HepG2 (cell line): ENCODE data around the gene PTPRU. TPM values are rescaled to one million over a fixed set of nuclear protein-coding genes. Genes with fewer than 3 reads are reported as not detected.
A peak's percentile ranks its signal among the peaks of the same experiment; 100 is the strongest.

ENCODE experiments used
- BHLHE40 ChIP-seq: IDR thresholded peaks from 2 replicates; pipeline ENCODE4 v1.6.1; 2011; ENCODE audit warnings: low read length, improper control_type of control experiment
- DMAP1 ChIP-seq: IDR thresholded peaks from 2 replicates; pipeline ENCODE4 v1.6.1; 2016
- KMT2A ChIP-seq: sonication (generic); formaldehyde crosslinking; IDR thresholded peaks from 2 replicates; pipeline ENCODE4 v1.4.0; 2020; ENCODE audit warnings: missing genetic modification reagents
- MED8 ChIP-seq: sonication (generic); formaldehyde crosslinking; IDR thresholded peaks from 2 replicates; pipeline ENCODE4 v1.8.1; 2023; ENCODE audit warnings: mild to moderate bottlenecking, missing genetic modification reagents; ENCODE audit not compliant: insufficient replicate concordance
- NONO ChIP-seq, 2 experiments: fragments of 450-650 bp in 1 of 2; sonication (generic) in 1 of 2; formaldehyde crosslinking in 1 of 2; IDR thresholded peaks in 1 of 2; conservative IDR thresholded peaks in 1 of 2; 2 replicates each; pipeline versions ENCODE4 v1.6.1 to v1.8.0; 2017 to 2022; ENCODE audit warnings: mild to moderate bottlenecking in 1 of 2, missing genetic modification reagents in 1 of 2, moderate library complexity in 1 of 2
- NRL ChIP-seq: sonication (generic); formaldehyde crosslinking; IDR thresholded peaks from 2 replicates; pipeline ENCODE4 v1.5.0; 2020; ENCODE audit warnings: missing genetic modification reagents, mild to moderate bottlenecking, moderate library complexity, borderline replicate concordance
- POLR2AphosphoS5 ChIP-seq: IDR thresholded peaks from 2 replicates; pipeline ENCODE4 v1.6.1; 2012; ENCODE audit warnings: low read depth, low read length
- RNF2 ChIP-seq: fragments of 450-650 bp; conservative IDR thresholded peaks from 2 replicates; pipeline ENCODE4 v1.6.1; 2016; ENCODE audit warnings: low read depth
- RXRA ChIP-seq: sonication (generic); formaldehyde crosslinking; IDR thresholded peaks from 2 replicates; pipeline ENCODE4 v1.5.1; 2020; ENCODE audit warnings: missing genetic modification reagents
- SATB2 ChIP-seq: sonication (generic); formaldehyde crosslinking; IDR thresholded peaks from 2 replicates; pipeline ENCODE4 v1.5.0; 2020; ENCODE audit warnings: missing genetic modification reagents
- SP2 ChIP-seq: sonication (generic); formaldehyde crosslinking; IDR thresholded peaks from 2 replicates; pipeline ENCODE4 v1.5.1; 2020; ENCODE audit warnings: mild to moderate bottlenecking, missing genetic modification reagents
- ZC3H13 ChIP-seq: sonication (generic); formaldehyde crosslinking; IDR thresholded peaks from 2 replicates; pipeline ENCODE4 v1.8.1; 2023; ENCODE audit warnings: mild to moderate bottlenecking, missing genetic modification reagents, moderate library complexity
- ZMYM4 ChIP-seq: sonication (generic); formaldehyde crosslinking; IDR thresholded peaks from 2 replicates; pipeline ENCODE4 v1.8.1; 2023; ENCODE audit warnings: mild to moderate bottlenecking, missing genetic modification reagents
- ZNF3 ChIP-seq: IDR thresholded peaks from 2 replicates; pipeline ENCODE4 v1.7.0; 2017; ENCODE audit warnings: inconsistent platforms
- ZNF317 ChIP-seq: sonication (generic); formaldehyde crosslinking; IDR thresholded peaks from 2 replicates; pipeline ENCODE4 v1.5.0; 2020; ENCODE audit warnings: mild to moderate bottlenecking, missing genetic modification reagents
- ZNF577 ChIP-seq: sonication (generic); formaldehyde crosslinking; IDR thresholded peaks from 2 replicates; pipeline ENCODE4 v1.4.0; 2020; ENCODE audit warnings: mild to moderate bottlenecking, low read depth, missing genetic modification reagents, borderline replicate concordance
- ZNF605 ChIP-seq: sonication (generic); formaldehyde crosslinking; IDR thresholded peaks from 2 replicates; pipeline ENCODE4 v1.8.0; 2022; ENCODE audit warnings: mild to moderate bottlenecking, missing genetic modification reagents
- polyA plus RNA-seq, 8 experiments: library from polyadenylated mRNA; depleted of rRNA in 3 of 8; stranded (reverse) in 7 of 8; unstranded in 1 of 8; fragments of >200 nt; fragmentation: Illumina TruSeq in 4 of 8; extraction: Trizol in 4 of 8; gene quantifications; 2 replicates each; pipeline versions ENCODE4 v1.2.1 to v1.2.3, GENCODE V29; 2011 to 2016; ENCODE audit warnings: low read depth in 4 of 8, missing spikeins in 1 of 8, mixed read lengths in 1 of 8; ENCODE audit not compliant: insufficient read depth in 1 of 8
- total RNA-seq, 5 experiments: library from RNA; depleted of rRNA; stranded (reverse); fragments of >200 nt; fragmentation: Illumina TruSeq; extraction: Trizol; gene quantifications; 2 replicates each; pipeline ENCODE4 v1.2.3, GENCODE V29; 2016; ENCODE audit warnings: low read depth in 1 of 5
- TF ChIP-seq, protein P1 (sequence below): sonication (generic); formaldehyde crosslinking; IDR thresholded peaks from 2 replicates; pipeline ENCODE4 v1.5.0; 2020; ENCODE audit warnings: mild to moderate bottlenecking, missing genetic modification reagents
- TF ChIP-seq, protein P2 (sequence below): sonication (generic); formaldehyde crosslinking; IDR thresholded peaks from 2 replicates; pipeline ENCODE4 v1.4.0; 2020; ENCODE audit warnings: low read depth, missing genetic modification reagents
- TF ChIP-seq, protein P3 (sequence below): sonication (generic); formaldehyde crosslinking; IDR thresholded peaks from 2 replicates; pipeline ENCODE4 v1.4.0; 2020; ENCODE audit warnings: missing genetic modification reagents
- TF ChIP-seq, protein P4 (sequence below): conservative IDR thresholded peaks from 2 replicates; pipeline ENCODE4 v1.6.1; 2018; ENCODE audit warnings: missing genetic modification reagents

The PTPRU gene
- total and polyA plus RNA-seq, 2 of the 13 experiments (the other 11 are each of a cell fraction or from before 2014, with no cell fraction given) = 21.6 to 22.3 TPM

DNA sequence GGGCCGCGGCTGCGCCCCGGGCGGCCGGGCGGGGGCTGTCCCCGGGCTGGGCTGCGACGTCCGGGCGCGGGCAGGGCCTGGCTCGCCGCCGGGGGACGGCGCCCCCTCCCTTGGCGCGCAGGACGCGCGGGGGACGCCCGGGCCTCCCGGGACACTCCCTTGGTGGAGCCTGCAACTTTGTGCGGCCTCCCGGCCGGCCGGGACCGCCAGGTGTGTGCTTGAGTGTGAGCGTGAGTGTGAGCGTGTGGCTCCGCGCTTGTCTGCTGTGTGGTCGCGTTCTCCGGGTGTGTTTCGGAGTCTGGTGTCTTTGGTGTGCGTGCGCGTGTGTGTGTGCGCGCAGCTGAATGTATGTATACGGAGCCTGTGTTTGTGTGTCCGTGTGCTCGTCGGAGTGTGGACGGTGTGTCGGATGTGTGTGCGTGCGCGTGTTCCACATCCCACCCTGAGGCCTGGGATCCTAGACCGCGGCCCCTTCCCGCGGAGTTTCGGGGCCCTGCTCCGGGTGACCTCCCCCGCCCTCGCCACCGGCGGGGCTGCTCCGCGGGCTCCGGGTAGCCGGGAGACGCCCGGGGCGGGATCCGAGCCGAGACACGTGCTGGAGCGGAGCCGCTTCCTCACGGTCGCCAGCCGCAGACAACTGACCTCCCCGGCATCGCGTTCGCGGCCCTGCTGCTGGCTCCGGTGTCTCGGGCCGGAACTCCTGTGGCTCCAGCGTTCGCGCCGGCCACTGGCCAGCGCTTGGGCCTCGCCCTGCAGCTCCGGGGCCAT, 1.7 kb downstream of the PTPRU start (continued):
- TF ChIP-seq, protein P1, sequence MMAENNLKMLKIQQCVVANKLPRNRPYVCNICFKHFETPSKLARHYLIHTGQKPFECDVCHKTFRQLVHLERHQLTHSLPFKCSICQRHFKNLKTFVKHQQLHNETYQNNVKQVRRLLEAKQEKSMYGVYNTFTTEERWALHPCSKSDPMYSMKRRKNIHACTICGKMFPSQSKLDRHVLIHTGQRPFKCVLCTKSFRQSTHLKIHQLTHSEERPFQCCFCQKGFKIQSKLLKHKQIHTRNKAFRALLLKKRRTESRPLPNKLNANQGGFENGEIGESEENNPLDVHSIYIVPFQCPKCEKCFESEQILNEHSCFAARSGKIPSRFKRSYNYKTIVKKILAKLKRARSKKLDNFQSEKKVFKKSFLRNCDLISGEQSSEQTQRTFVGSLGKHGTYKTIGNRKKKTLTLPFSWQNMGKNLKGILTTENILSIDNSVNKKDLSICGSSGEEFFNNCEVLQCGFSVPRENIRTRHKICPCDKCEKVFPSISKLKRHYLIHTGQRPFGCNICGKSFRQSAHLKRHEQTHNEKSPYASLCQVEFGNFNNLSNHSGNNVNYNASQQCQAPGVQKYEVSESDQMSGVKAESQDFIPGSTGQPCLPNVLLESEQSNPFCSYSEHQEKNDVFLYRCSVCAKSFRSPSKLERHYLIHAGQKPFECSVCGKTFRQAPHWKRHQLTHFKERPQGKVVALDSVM (CRISPR knock-in tag) = no peak
- TF ChIP-seq ZNF3 (CRISPR knock-in tag) = no peak
- 0 out of 2 replicates have a peak, but pooled peaks have one; percentile 42 for TF ChIP-seq KMT2A
- 0 out of 2 replicates have a peak, but pooled peaks have one; percentile 3 for TF ChIP-seq ZC3H13 (CRISPR knock-in tag)
- peak; percentile 41; the same call in 1 of the 2 replicates for TF ChIP-seq RXRA (CRISPR knock-in tag)
- TF ChIP-seq ZMYM4 (CRISPR knock-in tag) = 0 out of 2 replicates have a peak, but pooled peaks have one; percentile 2
- TF ChIP-seq MED8 = no peak
- no peak for TF ChIP-seq SP2 (CRISPR knock-in tag)
- TF ChIP-seq, protein P2, sequence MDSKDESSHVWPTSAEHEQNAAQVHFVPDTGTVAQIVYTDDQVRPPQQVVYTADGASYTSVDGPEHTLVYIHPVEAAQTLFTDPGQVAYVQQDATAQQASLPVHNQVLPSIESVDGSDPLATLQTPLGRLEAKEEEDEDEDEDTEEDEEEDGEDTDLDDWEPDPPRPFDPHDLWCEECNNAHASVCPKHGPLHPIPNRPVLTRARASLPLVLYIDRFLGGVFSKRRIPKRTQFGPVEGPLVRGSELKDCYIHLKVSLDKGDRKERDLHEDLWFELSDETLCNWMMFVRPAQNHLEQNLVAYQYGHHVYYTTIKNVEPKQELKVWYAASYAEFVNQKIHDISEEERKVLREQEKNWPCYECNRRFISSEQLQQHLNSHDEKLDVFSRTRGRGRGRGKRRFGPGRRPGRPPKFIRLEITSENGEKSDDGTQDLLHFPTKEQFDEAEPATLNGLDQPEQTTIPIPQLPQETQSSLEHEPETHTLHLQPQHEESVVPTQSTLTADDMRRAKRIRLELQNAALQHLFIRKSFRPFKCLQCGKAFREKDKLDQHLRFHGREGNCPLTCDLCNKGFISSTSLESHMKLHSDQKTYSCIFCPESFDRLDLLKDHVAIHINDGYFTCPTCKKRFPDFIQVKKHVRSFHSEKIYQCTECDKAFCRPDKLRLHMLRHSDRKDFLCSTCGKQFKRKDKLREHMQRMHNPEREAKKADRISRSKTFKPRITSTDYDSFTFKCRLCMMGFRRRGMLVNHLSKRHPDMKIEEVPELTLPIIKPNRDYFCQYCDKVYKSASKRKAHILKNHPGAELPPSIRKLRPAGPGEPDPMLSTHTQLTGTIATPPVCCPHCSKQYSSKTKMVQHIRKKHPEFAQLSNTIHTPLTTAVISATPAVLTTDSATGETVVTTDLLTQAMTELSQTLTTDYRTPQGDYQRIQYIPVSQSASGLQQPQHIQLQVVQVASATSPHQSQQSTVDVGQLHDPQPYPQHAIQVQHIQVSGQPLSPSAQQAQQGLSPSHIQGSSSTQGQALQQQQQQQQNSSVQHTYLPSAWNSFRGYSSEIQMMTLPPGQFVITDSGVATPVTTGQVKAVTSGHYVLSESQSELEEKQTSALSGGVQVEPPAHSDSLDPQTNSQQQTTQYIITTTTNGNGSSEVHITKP (CRISPR knock-in tag) = no peak
- no peak for TF ChIP-seq NONO (IDR thresholded peaks at IDR 0.05)
- TF ChIP-seq NONO (CRISPR knock-in tag; conservative IDR thresholded peaks at IDR 0.05) = no peak
- TF ChIP-seq, protein P3, sequence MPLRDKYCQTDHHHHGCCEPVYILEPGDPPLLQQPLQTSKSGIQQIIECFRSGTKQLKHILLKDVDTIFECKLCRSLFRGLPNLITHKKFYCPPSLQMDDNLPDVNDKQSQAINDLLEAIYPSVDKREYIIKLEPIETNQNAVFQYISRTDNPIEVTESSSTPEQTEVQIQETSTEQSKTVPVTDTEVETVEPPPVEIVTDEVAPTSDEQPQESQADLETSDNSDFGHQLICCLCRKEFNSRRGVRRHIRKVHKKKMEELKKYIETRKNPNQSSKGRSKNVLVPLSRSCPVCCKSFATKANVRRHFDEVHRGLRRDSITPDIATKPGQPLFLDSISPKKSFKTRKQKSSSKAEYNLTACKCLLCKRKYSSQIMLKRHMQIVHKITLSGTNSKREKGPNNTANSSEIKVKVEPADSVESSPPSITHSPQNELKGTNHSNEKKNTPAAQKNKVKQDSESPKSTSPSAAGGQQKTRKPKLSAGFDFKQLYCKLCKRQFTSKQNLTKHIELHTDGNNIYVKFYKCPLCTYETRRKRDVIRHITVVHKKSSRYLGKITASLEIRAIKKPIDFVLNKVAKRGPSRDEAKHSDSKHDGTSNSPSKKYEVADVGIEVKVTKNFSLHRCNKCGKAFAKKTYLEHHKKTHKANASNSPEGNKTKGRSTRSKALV (CRISPR knock-in tag) = peak; percentile 65; the same call in 1 of the 2 replicates
- TF ChIP-seq NRL (CRISPR knock-in tag) = 0 out of 2 replicates have a peak, but pooled peaks have one; percentile 31
- TF ChIP-seq, protein P4, sequence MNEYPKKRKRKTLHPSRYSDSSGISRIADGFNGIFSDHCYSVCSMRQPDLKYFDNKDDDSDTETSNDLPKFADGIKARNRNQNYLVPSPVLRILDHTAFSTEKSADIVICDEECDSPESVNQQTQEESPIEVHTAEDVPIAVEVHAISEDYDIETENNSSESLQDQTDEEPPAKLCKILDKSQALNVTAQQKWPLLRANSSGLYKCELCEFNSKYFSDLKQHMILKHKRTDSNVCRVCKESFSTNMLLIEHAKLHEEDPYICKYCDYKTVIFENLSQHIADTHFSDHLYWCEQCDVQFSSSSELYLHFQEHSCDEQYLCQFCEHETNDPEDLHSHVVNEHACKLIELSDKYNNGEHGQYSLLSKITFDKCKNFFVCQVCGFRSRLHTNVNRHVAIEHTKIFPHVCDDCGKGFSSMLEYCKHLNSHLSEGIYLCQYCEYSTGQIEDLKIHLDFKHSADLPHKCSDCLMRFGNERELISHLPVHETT (CRISPR knock-in tag) = peak; percentile 70
- TF ChIP-seq ZNF605 (CRISPR knock-in tag) = no peak
- TF ChIP-seq RNF2 = peak; percentile 71; the same call in 1 of the 2 replicates
- TF ChIP-seq DMAP1 = peak; percentile 62
- TF ChIP-seq SATB2 (CRISPR knock-in tag) = no peak
- peak; percentile 50; the same call in 1 of the 2 replicates for TF ChIP-seq BHLHE40
- TF ChIP-seq ZNF577 (CRISPR knock-in tag) = no peak
- no peak for TF ChIP-seq ZNF317 (CRISPR knock-in tag)
- no peak for TF ChIP-seq POLR2AphosphoS5
